Measurements from ENCODE around the gene IL1A. TPM values are rescaled to one million over a fixed set of nuclear protein-coding genes. Genes with fewer than 3 reads are reported as not detected.

Gene IL1A
- total RNA-seq, 1 donor from 2014 or later: 0.66 TPM

- DNase-seq (ENCODE audit: low spot score): no peak
These were observed 9.2 kb upstream of the IL1A start for GRCh38 chr2:112793449-112793978.

- DNase-seq (ENCODE audit: low spot score): no peak
These were observed 8.1 kb upstream of the IL1A start for GRCh38 chr2:112792419-112792818.

GRCh38 chr2:112791693-112792230, 7.5 kb upstream of the IL1A start:
- no peak for DNase-seq (ENCODE audit: low spot score)

- DNase-seq (ENCODE audit: low spot score): no peak
These were observed 6.7 kb upstream of the IL1A start for GRCh38 chr2:112791019-112791418.

GRCh38 chr2:112790305-112790704, 6.0 kb upstream of the IL1A start:
- DNase-seq (ENCODE audit: low spot score): no peak

GRCh38 chr2:112789186-112789585, 4.9 kb upstream of the IL1A start:
- no peak for DNase-seq (ENCODE audit: low spot score)

- no peak for DNase-seq (ENCODE audit: low spot score)
These were observed 4.4 kb upstream of the IL1A start for GRCh38 chr2:112788653-112789052.

- DNase-seq (ENCODE audit: low spot score): no peak
These were observed 3.6 kb upstream of the IL1A start for GRCh38 chr2:112787729-112788393.

- DNase-seq (ENCODE audit: low spot score): no peak
These were observed 3.0 kb upstream of the IL1A start for GRCh38 chr2:112787294-112787693.

- DNase-seq (ENCODE audit: low spot score): no peak
These were observed 1.0 kb downstream of the IL1A start for GRCh38 chr2:112783187-112783714.

- no peak for DNase-seq (ENCODE audit: low spot score)
These were observed 2.0 kb downstream of the IL1A start for GRCh38 chr2:112782234-112782799.

GRCh38 chr2:112779598-112779997, 4.7 kb downstream of the IL1A start:
- no peak for DNase-seq (ENCODE audit: low spot score)

GRCh38 chr2:112777036-112777435, 7.3 kb downstream of the IL1A start:
- DNase-seq (ENCODE audit: low spot score): no peak

- DNase-seq (ENCODE audit: low spot score): no peak
These were observed 8.2 kb downstream of the IL1A start for GRCh38 chr2:112776113-112776512.

GRCh38 chr2:112774536-112775285, 9.6 kb downstream of the IL1A start:
- DNase-seq (ENCODE audit: low spot score): no peak

- DNase-seq (ENCODE audit: low spot score): no peak
These were observed 10.7 kb downstream of the IL1A start for GRCh38 chr2:112773556-112773955.

- no peak for DNase-seq (ENCODE audit: low spot score)
These were observed 11.3 kb downstream of the IL1A start for GRCh38 chr2:112772911-112773475.

- no peak for DNase-seq (ENCODE audit: low spot score)
These were observed 12.0 kb downstream of the IL1A start for GRCh38 chr2:112772322-112772721.

- DNase-seq (ENCODE audit: low spot score): no peak
These were observed 15.9 kb downstream of the IL1A start for GRCh38 chr2:112768432-112768831.

- DNase-seq (ENCODE audit: low spot score): no peak
These were observed 16.5 kb downstream of the IL1A start for GRCh38 chr2:112767693-112768330.

GRCh38 chr2:112765251-112765650, 19.0 kb downstream of the IL1A start:
- DNase-seq (ENCODE audit: low spot score): no peak
